HUES48 (cell line): Measurements from ENCODE around the gene MYH3.

Experiments
- H3K27ac ChIP-seq: one replicate; pipeline ENCODE4 v1.7.0; 2013; ENCODE audit warnings: low read depth, low read length, inconsistent platforms
- H3K27me3 ChIP-seq: 2 replicates; pipeline ENCODE4 v1.6.1; 2013; ENCODE audit warnings: mild to moderate bottlenecking, low read length; ENCODE audit not compliant: control insufficient read depth, insufficient read depth
- H3K36me3 ChIP-seq: 2 replicates; pipeline ENCODE4 v1.6.1; 2013; ENCODE audit warnings: low read length; ENCODE audit not compliant: control insufficient read depth, insufficient read depth
- H3K4me1 ChIP-seq: 2 replicates; pipeline ENCODE4 v1.6.1; 2013; ENCODE audit warnings: mild to moderate bottlenecking, low read length; ENCODE audit not compliant: control insufficient read depth, insufficient read depth
- H3K4me3 ChIP-seq: 2 replicates; pipeline ENCODE4 v1.5.1; 2013; ENCODE audit warnings: mild to moderate bottlenecking, low read depth, low read length
- H3K9ac ChIP-seq: 2 replicates; pipeline ENCODE4 v1.6.1; 2013; ENCODE audit warnings: mild to moderate bottlenecking, low read depth, low read length, moderate library complexity
- H3K9me3 ChIP-seq: 2 replicates; pipeline ENCODE4 v1.6.1; 2013; ENCODE audit warnings: low read length; ENCODE audit not compliant: control insufficient read depth, insufficient read depth

MYH3 gene

GRCh38 chr17:10648956-10649355, 8.2 kb downstream of the MYH3 start:
- no peaks in the 10 kb centered on the region for H3K27me3 ChIP-seq
- no peaks in the 10 kb centered on the region for H3K9me3 ChIP-seq
- no peak overlapping the region for H3K27ac ChIP-seq
- no peaks in the 10 kb centered on the region for H3K4me1 ChIP-seq
- H3K36me3 ChIP-seq = no peaks in the 10 kb centered on the region
- no peak overlapping the region for H3K4me3 ChIP-seq
- H3K9ac ChIP-seq = no peak overlapping the region

DNA sequence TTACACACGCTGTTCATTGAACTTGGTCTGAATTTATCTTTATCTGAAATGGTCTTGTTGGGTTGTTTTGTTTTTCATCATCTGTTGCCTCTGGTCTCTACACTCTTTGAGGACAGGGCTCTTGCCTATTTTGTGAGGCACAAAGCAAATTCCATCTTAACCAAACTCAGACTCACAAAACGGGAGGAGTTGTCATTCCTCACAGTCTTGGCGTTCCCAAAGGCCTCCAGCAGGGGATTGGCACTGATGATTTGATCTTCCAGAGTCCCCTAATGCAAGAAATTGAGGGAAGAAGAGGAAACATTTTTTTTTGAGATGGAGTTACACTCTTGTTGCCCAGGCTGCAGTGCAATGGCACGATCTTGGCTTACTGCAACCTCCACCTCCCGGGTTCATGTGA, 8.7 kb downstream of the MYH3 start:
- Histone ChIP-seq H3K9me3 (no peaks in the 10 kb centered on the region), H3K27ac (no peak overlapping the region), H3K27me3 (no peaks in the 10 kb centered on the region), H3K4me3 (no peak overlapping the region), H3K36me3 (no peaks in the 10 kb centered on the region), H3K4me1 (no peaks in the 10 kb centered on the region), H3K9ac (no peak overlapping the region)

GRCh38 chr17:10646392-10646990, 10.6 kb downstream of the MYH3 start:
- Histone ChIP-seq H3K9me3 (no peaks in the 10 kb centered on the region), H3K27me3 (no peaks in the 10 kb centered on the region), H3K27ac (no peak overlapping the region), H3K4me1 (no peaks in the 10 kb centered on the region), H3K4me3 (no peak overlapping the region), H3K36me3 (no peaks in the 10 kb centered on the region), H3K9ac (no peak overlapping the region)

- no peaks in the 10 kb centered on the region for H3K4me1 ChIP-seq
- H3K4me3 ChIP-seq = no peak overlapping the region
- H3K9ac ChIP-seq = no peak overlapping the region
- no peak overlapping the region for H3K27ac ChIP-seq
- no peaks in the 10 kb centered on the region for H3K27me3 ChIP-seq
- H3K9me3 ChIP-seq = no peaks in the 10 kb centered on the region
- H3K36me3 ChIP-seq = 0 out of 2 replicates have a peak, but pooled peaks cover 4% of the 10 kb centered on the region
These were observed 16.6 kb downstream of the MYH3 start for GRCh38 chr17:10640475-10640874.

DNA sequence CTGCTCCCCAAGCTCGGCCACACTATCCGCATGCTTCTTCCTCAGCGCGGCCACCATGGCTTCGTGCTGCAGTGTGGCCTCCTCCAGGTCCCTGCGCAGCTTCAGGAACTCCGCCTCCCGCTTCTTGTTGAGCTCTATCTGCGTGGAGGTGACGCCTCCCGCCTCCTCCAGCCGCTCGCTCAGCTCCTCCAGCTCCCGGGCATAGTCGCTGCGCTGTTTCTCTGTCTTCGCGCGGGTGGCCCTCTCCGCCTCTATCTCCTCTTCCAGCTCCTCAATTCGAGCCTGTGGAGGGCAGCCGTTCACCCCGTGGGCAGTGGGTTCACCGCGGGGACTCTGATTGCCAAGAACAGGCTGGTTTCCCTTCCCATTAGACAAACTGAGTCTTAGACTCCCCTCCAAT, 19.0 kb downstream of the MYH3 start:
- H3K4me1 ChIP-seq = no peaks in the 10 kb centered on the region
- no peaks in the 10 kb centered on the region for H3K9me3 ChIP-seq
- H3K36me3 ChIP-seq = 0 out of 2 replicates have a peak, but pooled peaks cover 4% of the 10 kb centered on the region

GRCh38 chr17:10635290-10635689, 21.8 kb downstream of the MYH3 start:
- Histone ChIP-seq H3K4me3 (no peak overlapping the region), H3K9me3 (no peaks in the 10 kb centered on the region), H3K9ac (no peak overlapping the region), H3K27me3 (no peaks in the 10 kb centered on the region), H3K36me3 (0 out of 2 replicates have a peak, but pooled peaks cover 4% of the 10 kb centered on the region), H3K27ac (no peak overlapping the region), H3K4me1 (no peaks in the 10 kb centered on the region)

More for the DNA sequence above, 19.0 kb downstream of the MYH3 start:
- no peak overlapping the region for H3K27ac ChIP-seq
- no peaks in the 10 kb centered on the region for H3K27me3 ChIP-seq
- H3K4me3 ChIP-seq = no peak overlapping the region
- H3K9ac ChIP-seq = no peak overlapping the region

DNA sequence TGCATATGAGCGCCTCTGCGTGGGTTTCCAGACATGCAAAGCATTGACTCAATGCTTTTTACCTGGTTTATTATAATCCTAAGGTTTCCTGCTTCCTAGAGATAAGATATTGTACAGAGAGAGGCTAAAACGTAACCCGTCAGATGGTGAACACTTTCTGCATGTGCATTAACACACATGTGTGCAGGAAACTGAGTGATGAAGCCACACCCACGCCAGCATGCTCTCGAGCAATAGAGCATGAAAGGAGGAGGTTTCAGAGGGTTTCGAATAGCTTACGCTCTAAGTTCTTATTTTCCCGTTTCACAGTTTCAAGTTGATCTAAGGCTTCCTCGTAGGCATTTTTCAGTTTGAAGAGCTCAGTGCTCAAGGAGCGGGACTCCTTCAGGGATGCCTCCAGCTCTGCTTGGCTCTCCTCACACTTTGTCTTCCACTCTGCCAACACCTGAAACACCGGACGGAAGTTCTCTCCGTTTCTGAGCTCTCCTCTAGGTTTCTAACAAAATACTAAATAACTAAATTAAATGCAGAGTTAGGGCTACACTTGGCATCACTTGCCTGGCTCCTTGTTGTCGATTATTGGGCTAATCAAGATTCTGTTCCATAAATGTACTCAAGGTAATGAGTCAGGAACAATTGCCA, 23.2 kb downstream of the MYH3 start:
- Histone ChIP-seq H3K27ac (no peak overlapping the region), H3K9ac (no peak overlapping the region)

DNA sequence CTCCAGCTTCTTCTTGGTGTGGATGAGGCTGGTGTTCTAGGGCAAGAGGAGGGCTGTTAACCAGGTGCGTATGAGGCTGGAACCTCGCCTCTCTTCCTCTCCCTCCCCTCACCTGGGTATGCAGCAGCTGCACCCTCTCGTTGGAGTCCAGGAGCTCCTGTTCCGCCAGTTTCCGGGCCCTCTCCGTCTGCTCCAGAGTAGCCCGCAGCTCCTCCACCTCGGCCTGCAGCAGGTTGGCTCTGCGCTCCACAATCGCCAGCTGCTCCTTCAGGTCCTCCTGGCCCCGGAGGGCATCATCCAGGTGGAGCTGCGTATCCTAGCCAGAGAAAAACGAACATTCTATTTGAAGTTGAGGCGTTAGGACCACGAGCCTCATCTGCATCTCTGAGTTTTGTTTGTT, 25.4 kb downstream of the MYH3 start:
- H3K9me3 ChIP-seq = no peaks in the 10 kb centered on the region
- H3K27ac ChIP-seq = no peak overlapping the region
- no peak overlapping the region for H3K4me3 ChIP-seq
- H3K9ac ChIP-seq = no peak overlapping the region
- no peaks in the 10 kb centered on the region for H3K36me3 ChIP-seq
- no peaks in the 10 kb centered on the region for H3K27me3 ChIP-seq
- H3K4me1 ChIP-seq = no peaks in the 10 kb centered on the region

More for the DNA sequence above, 23.2 kb downstream of the MYH3 start:
- Histone ChIP-seq H3K4me1 (no peaks in the 10 kb centered on the region), H3K4me3 (no peak overlapping the region), H3K9me3 (no peaks in the 10 kb centered on the region), H3K36me3 (0 out of 2 replicates have a peak, but pooled peaks cover 3% of the 10 kb centered on the region), H3K27me3 (no peaks in the 10 kb centered on the region)

- no peak overlapping the region for H3K9ac ChIP-seq
- H3K9me3 ChIP-seq = no peaks in the 10 kb centered on the region
- H3K4me3 ChIP-seq = no peak overlapping the region
- no peaks in the 10 kb centered on the region for H3K4me1 ChIP-seq
- H3K27ac ChIP-seq = no peak overlapping the region
- H3K36me3 ChIP-seq = no peaks in the 10 kb centered on the region
- H3K27me3 ChIP-seq = no peaks in the 10 kb centered on the region
These were observed 25.9 kb downstream of the MYH3 start for GRCh38 chr17:10631048-10631700.

GRCh38 chr17:10629706-10630105, 27.4 kb downstream of the MYH3 start:
- Histone ChIP-seq H3K27me3 (no peaks in the 10 kb centered on the region), H3K36me3 (no peaks in the 10 kb centered on the region), H3K4me3 (no peak overlapping the region), H3K27ac (no peak overlapping the region), H3K4me1 (no peaks in the 10 kb centered on the region), H3K9ac (no peak overlapping the region), H3K9me3 (no peaks in the 10 kb centered on the region)

GRCh38 chr17:10628756-10629155, 28.4 kb downstream of the MYH3 start:
- Histone ChIP-seq H3K4me3 (no peak overlapping the region), H3K27ac (no peak overlapping the region), H3K36me3 (no peaks in the 10 kb centered on the region), H3K4me1 (no peaks in the 10 kb centered on the region), H3K9ac (no peak overlapping the region), H3K27me3 (no peaks in the 10 kb centered on the region), H3K9me3 (no peaks in the 10 kb centered on the region)
